KOPT-K1 (cell line): ENCODE measurements around the gene FCRL6.

Experiments
- H3K27ac ChIP-seq: fragments of 200-600 bp; sonication (generic); 2 replicates; pipeline ENCODE4 v1.5.1; 2016; ENCODE audit warnings: antibody characterized with exemption, mild to moderate bottlenecking, low read depth, low read length; ENCODE audit not compliant: poor library complexity, severe bottlenecking
- H3K36me3 ChIP-seq: fragments of 200-600 bp; sonication (generic); 2 replicates; pipeline ENCODE4 v1.5.1; 2017; ENCODE audit warnings: antibody characterized with exemption, mild to moderate bottlenecking, low read length, moderate library complexity; ENCODE audit not compliant: insufficient read depth
- H3K9me3 ChIP-seq: fragments of 200-600 bp; sonication (generic); 2 replicates; pipeline ENCODE4 v1.5.1; 2017; ENCODE audit warnings: antibody characterized with exemption, low read length, mild to moderate bottlenecking; ENCODE audit not compliant: insufficient read depth, poor library complexity, severe bottlenecking

FCRL6 gene

DNA sequence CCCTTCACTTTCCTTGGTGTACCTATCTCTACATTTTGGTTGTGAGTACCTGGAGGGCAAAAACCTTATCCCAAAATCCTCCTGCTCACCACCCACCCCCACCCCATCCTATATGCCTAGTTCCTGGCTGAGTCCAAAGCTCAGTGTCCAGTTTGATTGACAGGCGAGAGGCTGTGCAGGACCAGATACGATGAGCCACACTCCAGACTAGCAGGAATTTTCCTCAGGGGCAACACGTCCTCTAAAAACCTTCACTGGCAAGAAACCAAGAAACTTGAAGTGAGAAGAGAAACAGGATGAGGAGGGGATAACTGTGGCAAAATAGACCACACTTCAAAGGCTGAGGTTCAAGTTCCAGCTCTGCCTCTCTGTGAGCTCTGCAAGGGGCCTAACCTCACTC lies 23.4 kb downstream of the FCRL6 start:
- H3K9me3 ChIP-seq: no peaks in the 10 kb centered on the region
- no peaks in the 10 kb centered on the region for H3K36me3 ChIP-seq
- no peak overlapping the region for H3K27ac ChIP-seq

DNA sequence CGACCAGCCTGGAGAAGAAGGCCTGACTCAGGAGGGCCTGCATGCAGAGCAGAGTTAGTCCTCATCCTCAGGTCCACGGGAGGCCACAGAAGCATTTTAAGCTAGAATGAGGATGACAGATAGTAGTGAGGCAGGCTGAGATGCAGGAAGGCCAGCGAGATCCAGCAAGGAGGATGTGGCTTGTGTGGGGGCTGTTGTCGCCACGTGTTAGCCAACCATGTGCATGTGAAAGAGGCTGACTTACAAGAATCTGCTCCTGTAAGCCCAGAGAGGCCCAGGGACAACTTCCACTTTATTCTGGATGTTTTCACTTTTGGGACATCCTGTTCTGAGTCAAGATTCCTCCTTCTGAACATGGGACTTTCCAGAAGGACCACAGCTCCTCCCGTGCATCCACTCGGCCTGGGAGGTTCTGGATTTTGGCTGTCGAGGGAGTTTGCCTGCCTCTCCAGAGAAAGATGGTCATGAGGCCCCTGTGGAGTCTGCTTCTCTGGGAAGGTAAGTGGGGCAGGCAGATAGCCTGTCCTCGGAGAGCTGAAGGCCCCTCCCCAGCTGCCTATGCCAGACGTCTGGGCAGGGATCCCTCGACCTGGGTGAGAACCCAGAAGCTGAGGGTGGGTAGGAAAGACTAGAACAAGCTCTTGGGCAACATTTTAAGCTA lies 24.4 kb downstream of the FCRL6 start, which contains the start of gene SLAMF8:
SLAMF8 (plus strand) TSS at position 433 of the 661 bp plus-strand sequence; CDS start at position 459, 26 bp downstream.
- no peaks in the 10 kb centered on the region for H3K36me3 ChIP-seq
- no peak within 1 kb of the TSS for H3K27ac ChIP-seq
- no peaks in the 10 kb centered on the region for H3K9me3 ChIP-seq

DNA sequence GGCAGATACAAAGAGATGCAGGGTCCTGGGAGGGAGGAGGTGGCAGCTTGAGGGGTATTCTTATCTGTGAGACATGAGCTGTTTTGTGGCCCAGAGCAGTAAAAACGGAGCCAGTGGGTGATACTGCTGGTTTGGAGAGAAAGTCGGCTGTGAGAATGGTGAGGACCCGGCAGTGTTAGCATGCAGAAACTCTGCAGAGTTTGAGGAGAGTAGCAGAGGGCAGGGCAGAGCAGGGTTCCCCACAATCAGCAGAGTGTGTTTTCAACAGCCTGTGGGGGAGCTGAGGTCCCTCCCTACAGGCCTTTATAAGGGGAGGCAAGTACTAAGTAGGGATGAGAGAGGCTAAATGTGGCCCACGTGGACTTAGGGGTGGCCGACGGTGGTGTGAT lies 24.9 kb downstream of the FCRL6 start:
- H3K36me3 ChIP-seq: no peaks in the 10 kb centered on the region
- H3K27ac ChIP-seq: no peak overlapping the region
- H3K9me3 ChIP-seq: no peaks in the 10 kb centered on the region

DNA sequence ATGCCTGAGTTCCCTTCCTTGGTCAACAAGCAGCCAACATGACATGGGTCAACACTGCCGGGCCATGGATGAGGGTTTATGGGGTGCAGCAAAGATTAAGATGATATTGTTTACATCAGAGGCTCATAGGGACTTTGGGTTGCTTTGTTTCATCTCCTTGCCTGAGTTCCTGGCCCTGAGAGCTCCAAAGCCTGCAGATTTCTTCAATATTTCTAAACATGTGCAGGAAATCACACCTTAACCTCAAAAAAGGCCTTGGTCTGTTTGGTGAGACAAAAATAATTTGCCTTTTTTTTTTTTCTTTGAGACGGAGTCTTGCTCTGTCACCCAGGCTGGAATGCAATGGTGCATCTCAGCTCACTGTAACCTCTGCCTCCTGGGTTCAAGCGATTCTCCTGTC lies 25.4 kb downstream of the FCRL6 start:
- H3K9me3 ChIP-seq: no peaks in the 10 kb centered on the region

DNA sequence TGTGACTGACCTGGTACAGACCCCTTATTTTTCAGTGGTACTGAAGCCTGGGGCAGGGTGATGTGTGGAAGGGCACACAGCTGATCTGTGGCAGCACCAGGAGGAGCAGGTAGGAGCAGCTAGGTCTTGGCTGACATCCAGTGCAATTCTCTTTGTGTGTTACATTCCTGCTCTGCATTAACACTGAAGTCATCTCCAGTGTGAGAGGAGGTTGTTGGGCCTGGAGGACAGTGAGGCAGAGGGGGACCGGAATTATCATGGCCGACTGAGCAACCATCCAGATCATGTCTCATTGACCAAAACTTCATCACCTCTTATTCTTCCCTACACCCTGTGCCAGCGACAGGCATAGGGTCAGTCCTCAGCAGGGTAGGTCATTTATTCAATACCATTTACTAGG lies 26.0 kb downstream of the FCRL6 start:
- Histone ChIP-seq H3K27ac (no peak overlapping the region), H3K9me3 (no peaks in the 10 kb centered on the region), H3K36me3 (no peaks in the 10 kb centered on the region)

More for the DNA sequence above, 25.4 kb downstream of the FCRL6 start:
- no peak overlapping the region for H3K27ac ChIP-seq
- H3K36me3 ChIP-seq: no peaks in the 10 kb centered on the region

DNA sequence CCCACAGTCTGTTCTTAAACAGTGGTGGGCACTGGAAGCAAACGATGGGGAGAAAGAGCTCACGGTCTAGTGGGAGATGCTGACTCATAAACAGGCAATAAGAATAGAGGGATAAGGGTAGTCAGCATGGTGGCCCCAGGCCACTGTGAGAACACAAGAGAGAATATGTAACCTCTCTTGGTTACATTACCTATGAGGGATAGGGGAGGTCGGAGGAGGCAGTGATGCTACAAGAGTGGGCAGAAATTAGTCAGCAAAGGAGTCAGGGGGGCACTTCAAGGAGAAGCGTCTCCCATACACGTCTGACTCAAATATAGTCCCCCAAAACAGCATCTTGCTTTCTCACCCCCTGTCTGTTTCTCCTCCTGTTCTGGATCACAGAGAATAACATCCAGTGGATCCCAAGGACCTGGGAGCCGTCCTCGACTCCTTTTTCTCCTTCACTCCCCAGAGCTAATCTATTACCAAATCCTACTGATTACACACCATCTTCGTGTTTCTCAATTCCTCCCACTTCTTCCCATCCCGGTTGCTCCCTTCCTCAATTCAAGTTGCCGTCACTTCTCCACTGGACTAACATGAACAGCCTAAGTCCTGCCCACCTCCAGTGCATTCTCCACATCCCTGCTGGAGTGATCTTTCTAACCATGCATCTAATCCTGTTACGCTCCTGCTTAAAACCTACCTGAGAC lies 26.6 kb downstream of the FCRL6 start:
- H3K36me3 ChIP-seq: no peaks in the 10 kb centered on the region
- H3K9me3 ChIP-seq: no peaks in the 10 kb centered on the region
- H3K27ac ChIP-seq: no peak overlapping the region

DNA sequence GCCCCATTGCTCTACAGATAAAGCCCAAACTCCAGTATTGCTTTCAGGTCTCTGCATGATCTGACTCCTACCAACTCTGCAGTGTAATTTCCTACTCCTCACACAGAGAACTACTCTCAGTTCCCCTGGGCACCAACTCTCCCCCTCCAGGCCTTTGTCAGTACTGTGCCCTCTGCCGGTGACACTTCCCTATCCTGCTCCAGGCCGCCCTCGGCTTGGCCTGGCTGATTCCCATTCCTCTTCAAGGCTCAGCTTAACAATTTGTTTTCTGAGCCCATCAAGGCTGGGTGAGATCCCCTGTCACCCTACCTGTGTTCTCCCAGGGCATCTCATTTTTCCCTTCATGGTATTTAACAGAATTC lies 27.1 kb downstream of the FCRL6 start:
- no peak overlapping the region for H3K27ac ChIP-seq
- no peaks in the 10 kb centered on the region for H3K9me3 ChIP-seq
- H3K36me3 ChIP-seq: no peaks in the 10 kb centered on the region

DNA sequence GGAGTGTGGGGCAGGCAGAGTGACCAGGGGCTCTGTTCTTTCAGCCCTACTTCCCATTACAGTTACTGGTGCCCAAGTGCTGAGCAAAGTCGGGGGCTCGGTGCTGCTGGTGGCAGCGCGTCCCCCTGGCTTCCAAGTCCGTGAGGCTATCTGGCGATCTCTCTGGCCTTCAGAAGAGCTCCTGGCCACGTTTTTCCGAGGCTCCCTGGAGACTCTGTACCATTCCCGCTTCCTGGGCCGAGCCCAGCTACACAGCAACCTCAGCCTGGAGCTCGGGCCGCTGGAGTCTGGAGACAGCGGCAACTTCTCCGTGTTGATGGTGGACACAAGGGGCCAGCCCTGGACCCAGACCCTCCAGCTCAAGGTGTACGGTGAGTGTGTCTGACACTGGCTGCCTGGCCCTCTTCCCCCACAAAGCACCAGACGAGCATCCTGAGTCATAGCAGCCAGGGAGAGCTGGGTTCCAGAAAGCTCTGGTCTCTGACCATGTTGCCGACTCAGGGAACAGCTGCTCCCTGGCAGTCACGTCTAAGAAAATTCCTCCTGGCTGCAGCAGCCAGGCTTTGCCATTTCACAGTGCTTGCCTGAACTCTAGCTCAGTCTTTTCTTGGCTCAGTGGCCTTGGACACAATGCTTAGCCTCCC lies 27.8 kb downstream of the FCRL6 start:
- Histone ChIP-seq H3K36me3 (no peaks in the 10 kb centered on the region), H3K27ac (no peak overlapping the region), H3K9me3 (no peaks in the 10 kb centered on the region)

DNA sequence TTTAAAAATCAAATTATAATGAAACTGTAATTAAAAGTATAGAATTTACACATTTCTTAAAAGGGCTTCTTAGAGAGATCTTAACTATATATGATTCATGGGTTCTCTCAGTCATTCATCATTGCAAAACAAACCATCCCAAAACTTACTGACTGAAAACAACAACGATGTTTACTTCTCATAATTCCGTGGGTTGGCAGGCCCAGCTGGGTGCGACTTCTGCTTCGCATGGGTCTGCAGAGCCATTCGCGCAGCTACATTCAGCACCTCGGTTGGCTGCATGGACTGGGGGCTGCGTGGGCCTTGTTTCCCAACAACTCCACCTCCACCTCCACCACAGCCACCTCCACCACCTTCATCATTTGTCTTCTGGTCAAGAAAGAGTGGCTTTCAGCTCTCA lies 28.6 kb downstream of the FCRL6 start:
- Histone ChIP-seq H3K36me3 (no peaks in the 10 kb centered on the region), H3K9me3 (no peaks in the 10 kb centered on the region), H3K27ac (no peak overlapping the region)

DNA sequence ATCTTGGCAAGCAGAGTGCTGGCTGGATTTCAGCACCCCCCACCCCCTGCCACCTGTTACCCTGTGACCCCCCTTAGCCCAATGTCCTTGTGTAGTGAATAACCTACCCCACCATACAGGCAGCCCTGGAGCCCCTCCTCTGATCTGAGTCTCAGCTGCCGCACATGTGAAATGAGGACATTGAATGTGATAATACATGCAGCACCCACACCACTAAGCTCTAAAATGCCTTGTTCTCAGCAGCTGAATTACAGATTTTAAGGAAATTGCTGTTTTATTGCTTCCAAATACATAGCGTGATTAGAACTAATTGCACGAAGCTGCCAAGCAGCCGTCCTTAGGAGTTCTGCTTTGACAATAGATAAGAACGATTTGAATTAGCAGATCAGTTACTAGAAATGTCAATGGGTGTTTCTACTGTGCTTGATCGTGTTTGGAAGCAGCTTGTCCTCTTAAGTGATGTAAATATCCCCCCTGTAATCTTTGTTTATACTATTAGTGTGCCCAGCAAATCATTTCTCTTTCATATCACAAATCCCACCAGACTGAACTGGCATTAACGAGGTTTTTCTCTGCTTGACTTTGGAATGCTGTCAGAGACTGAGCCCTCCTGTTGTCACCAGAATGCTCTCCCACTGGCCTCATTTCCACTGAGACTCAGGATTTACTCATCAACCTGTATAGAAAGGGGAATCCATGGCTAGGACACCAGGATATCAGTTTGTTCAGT lies 29.4 kb downstream of the FCRL6 start:
- Histone ChIP-seq H3K27ac (no peak overlapping the region), H3K36me3 (no peaks in the 10 kb centered on the region), H3K9me3 (no peaks in the 10 kb centered on the region)

DNA sequence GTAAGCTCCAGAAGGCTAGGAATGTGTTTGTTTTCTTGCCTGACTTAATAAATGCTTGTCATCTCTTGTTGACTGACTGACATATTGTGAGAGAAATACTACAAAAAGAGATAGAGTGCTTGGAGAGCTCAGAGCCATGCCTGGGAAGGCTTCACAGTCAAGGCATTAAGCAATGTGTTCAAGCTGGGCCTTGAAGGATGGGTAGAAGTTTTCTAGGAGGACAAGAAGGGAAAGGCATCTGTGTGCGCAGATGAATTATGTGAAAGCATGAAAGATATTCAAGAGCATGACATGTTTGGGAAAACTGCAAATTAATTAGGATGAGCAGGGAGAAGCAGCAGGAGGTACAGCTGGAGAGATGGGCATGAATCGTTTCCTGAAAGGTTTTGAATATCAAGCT lies 30.1 kb downstream of the FCRL6 start:
- Histone ChIP-seq H3K9me3 (no peaks in the 10 kb centered on the region), H3K36me3 (no peaks in the 10 kb centered on the region)

DNA sequence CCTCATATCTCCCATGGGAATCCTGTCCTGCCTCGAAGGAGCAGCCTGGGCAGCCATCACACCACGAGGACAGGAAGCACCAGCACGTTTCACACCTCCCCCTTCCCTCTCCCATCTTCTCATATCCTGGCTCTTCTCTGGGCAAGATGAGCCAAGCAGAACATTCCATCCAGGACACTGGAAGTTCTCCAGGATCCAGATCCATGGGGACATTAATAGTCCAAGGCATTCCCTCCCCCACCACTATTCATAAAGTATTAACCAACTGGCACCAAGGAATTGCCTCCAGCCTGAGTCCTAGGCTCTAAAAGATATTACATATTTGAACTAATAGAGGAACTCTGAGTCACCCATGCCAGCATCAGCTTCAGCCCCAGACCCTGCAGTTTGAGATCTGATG lies 33.2 kb downstream of the FCRL6 start:
- Histone ChIP-seq H3K9me3 (no peaks in the 10 kb centered on the region), H3K36me3 (no peaks in the 10 kb centered on the region), H3K27ac (no peak overlapping the region)

More for the DNA sequence above, 30.1 kb downstream of the FCRL6 start:
- H3K27ac ChIP-seq: no peak overlapping the region

DNA sequence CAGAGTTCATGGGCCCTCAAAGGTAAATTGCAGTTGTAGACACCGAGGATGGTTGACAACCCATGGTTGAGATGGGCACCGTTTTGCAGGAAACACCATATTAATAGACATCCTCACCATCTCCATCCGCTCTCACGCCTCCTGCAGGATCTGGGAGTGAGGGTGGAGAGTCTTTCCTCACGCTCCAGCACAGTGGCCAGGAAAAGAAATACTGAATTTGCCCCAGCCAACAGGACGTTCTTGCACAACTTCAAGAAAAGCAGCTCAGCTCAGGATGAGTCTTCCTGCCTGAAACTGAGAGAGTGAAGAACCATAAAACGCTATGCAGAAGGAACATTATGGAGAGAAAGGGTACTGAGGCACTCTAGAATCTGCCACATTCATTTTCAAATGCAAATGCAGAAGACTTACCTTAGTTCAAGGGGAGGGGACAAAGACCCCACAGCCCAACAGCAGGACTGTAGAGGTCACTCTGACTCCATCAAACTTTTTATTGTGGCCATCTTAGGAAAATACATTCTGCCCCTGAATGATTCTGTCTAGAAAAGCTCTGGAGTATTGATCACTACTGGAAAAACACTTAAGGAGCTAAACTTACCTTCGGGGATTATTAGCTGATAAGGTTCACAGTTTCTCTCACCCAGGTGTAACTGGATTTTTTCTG lies 33.8 kb downstream of the FCRL6 start:
- H3K9me3 ChIP-seq: no peaks in the 10 kb centered on the region
- H3K27ac ChIP-seq: no peak overlapping the region
- no peaks in the 10 kb centered on the region for H3K36me3 ChIP-seq

DNA sequence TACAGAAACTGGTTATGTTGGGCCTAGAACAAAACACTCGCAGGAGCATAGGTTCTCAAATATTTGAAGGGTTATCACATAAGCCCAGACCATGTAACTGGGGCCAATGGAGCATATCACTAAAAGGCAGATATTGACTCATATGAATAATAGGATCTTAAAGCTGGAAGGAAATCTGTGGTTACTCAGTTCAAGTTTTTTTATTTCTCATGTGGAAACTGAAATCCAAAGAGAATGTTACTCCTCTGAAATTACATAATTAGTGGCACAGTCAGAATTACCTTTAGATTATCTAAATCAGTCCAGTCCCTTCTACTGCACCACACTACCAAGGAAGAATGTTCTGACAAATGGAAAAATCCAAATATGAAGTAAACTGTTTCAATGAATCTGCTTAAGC lies 36.6 kb downstream of the FCRL6 start:
- no peak overlapping the region for H3K27ac ChIP-seq
- no peaks in the 10 kb centered on the region for H3K9me3 ChIP-seq
- no peaks in the 10 kb centered on the region for H3K36me3 ChIP-seq
